C4-2B (cell line): ENCODE results near the gene RAB3D.

Experiments used
- CTCF ChIP-seq: fragments of 450-650 bp; conservative IDR thresholded peaks from 2 replicates; pipeline ENCODE4 v1.5.1; 2017; ENCODE audit warnings: mild to moderate bottlenecking
- ZFX ChIP-seq: fragments of 450-650 bp; IDR thresholded peaks from 2 replicates; pipeline ENCODE4 v1.6.1; 2017

DNA sequence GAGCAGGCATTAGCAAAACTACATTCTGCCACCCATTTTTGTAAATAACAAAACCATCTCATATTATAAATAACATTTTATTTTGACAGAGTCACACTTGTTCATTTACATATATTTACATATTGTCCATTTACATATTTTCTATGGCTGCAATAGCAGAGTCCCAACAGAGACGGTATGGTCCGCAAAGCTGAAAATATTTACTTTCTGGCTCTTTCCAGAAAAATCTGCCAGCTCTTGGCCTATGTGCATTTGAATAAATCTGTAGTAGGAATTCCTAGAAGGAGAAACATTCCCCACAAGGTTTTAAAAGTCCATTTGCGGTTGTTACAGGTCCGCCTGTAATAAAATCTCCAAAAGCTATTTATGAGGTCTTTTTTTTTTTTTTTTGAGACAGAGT, 49.2 kb downstream of the RAB3D start:
- TF ChIP-seq CTCF = no peak
- TF ChIP-seq ZFX = no peak
